WTC11 (cell line): ENCODE data around the gene GPC6.

ENCODE experiments used
- CBFB ChIP-seq: sonication (generic); formaldehyde crosslinking; IDR thresholded peaks from 2 replicates; pipeline ENCODE4 v1.8.1; 2022; ENCODE audit warnings: mild to moderate bottlenecking, low read depth, missing genetic modification reagents
- CTCF ChIP-seq: fragments of 200-600 bp; IDR thresholded peaks from 2 replicates; pipeline ENCODE4 v1.8.0; 2022; ENCODE audit warnings: antibody characterized with exemption
- E2F1 ChIP-seq: sonication (generic); formaldehyde crosslinking; IDR thresholded peaks from 2 replicates; pipeline ENCODE4 v1.8.0; 2022; ENCODE audit warnings: mild to moderate bottlenecking, missing genetic modification reagents
- MLX ChIP-seq: sonication (generic); formaldehyde crosslinking; IDR thresholded peaks from 2 replicates; pipeline ENCODE4 v1.8.1; 2023; ENCODE audit warnings: mild to moderate bottlenecking, missing genetic modification reagents, moderate library complexity
- MXD4 ChIP-seq: fragments of 250-450 bp; sonication (Bioruptor Pico); IDR thresholded peaks from 2 replicates; pipeline ENCODE4 v1.8.0; 2021; ENCODE audit warnings: mild to moderate bottlenecking, moderate library complexity, borderline replicate concordance
- SMAD3 ChIP-seq: sonication (generic); formaldehyde crosslinking; IDR thresholded peaks from 2 replicates; pipeline ENCODE4 v1.8.0; 2022; ENCODE audit warnings: missing genetic modification reagents, mild to moderate bottlenecking, borderline replicate concordance
- SP1 ChIP-seq: sonication (generic); formaldehyde crosslinking; conservative IDR thresholded peaks from 2 replicates; pipeline ENCODE4 v1.8.1; 2022; ENCODE audit warnings: missing genetic modification reagents
- TEAD4 ChIP-seq: sonication (generic); formaldehyde crosslinking; IDR thresholded peaks from 2 replicates; pipeline ENCODE4 v1.8.0; 2022; ENCODE audit warnings: mild to moderate bottlenecking, missing genetic modification reagents
- ZNF232 ChIP-seq: sonication (generic); formaldehyde crosslinking; IDR thresholded peaks from 2 replicates; pipeline ENCODE4 v1.8.0; 2022; ENCODE audit warnings: mild to moderate bottlenecking, missing genetic modification reagents
- ZNF281 ChIP-seq: sonication (generic); formaldehyde crosslinking; IDR thresholded peaks from 2 replicates; pipeline ENCODE4 v1.8.0; 2023; ENCODE audit warnings: mild to moderate bottlenecking, missing genetic modification reagents
- TF ChIP-seq, protein P1 (sequence below): sonication (generic); formaldehyde crosslinking; IDR thresholded peaks from 2 replicates; pipeline ENCODE4 v1.8.1; 2023; ENCODE audit warnings: mild to moderate bottlenecking, missing genetic modification reagents
- TF ChIP-seq, protein P2 (sequence below): sonication (generic); formaldehyde crosslinking; IDR thresholded peaks from 2 replicates; pipeline ENCODE4 v1.8.1; 2022; ENCODE audit warnings: missing genetic modification reagents, borderline replicate concordance

- TF ChIP-seq ZNF232 (CRISPR knock-in tag) (no peak), MLX (CRISPR knock-in tag) (no peak), CTCF (no peak), ZNF281 (CRISPR knock-in tag) (no peak), CBFB (CRISPR knock-in tag) (no peak), E2F1 (CRISPR knock-in tag) (no peak), SP1 (no peak), SMAD3 (CRISPR knock-in tag) (no peak), MXD4 (CRISPR knock-in tag) (no peak), TEAD4 (CRISPR knock-in tag) (no peak)
- TF ChIP-seq, protein P1, sequence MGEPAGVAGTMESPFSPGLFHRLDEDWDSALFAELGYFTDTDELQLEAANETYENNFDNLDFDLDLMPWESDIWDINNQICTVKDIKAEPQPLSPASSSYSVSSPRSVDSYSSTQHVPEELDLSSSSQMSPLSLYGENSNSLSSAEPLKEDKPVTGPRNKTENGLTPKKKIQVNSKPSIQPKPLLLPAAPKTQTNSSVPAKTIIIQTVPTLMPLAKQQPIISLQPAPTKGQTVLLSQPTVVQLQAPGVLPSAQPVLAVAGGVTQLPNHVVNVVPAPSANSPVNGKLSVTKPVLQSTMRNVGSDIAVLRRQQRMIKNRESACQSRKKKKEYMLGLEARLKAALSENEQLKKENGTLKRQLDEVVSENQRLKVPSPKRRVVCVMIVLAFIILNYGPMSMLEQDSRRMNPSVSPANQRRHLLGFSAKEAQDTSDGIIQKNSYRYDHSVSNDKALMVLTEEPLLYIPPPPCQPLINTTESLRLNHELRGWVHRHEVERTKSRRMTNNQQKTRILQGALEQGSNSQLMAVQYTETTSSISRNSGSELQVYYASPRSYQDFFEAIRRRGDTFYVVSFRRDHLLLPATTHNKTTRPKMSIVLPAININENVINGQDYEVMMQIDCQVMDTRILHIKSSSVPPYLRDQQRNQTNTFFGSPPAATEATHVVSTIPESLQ (CRISPR knock-in tag), result no peak
- TF ChIP-seq, protein P2, sequence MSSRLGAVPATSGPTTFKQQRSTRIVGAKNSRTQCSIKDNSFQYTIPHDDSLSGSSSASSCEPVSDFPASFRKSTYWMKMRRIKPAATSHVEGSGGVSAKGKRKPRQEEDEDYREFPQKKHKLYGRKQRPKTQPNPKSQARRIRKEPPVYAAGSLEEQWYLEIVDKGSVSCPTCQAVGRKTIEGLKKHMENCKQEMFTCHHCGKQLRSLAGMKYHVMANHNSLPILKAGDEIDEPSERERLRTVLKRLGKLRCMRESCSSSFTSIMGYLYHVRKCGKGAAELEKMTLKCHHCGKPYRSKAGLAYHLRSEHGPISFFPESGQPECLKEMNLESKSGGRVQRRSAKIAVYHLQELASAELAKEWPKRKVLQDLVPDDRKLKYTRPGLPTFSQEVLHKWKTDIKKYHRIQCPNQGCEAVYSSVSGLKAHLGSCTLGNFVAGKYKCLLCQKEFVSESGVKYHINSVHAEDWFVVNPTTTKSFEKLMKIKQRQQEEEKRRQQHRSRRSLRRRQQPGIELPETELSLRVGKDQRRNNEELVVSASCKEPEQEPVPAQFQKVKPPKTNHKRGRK (CRISPR knock-in tag), result no peak
Observed at GRCh38 chr13:94128430-94128829, 901.8 kb downstream of the GPC6 start.
